GM18508 (cell line): Measurements from ENCODE around the gene SNRNP200.

ENCODE experiments used
- ATAC-seq: cut with Tn5 transposase; IDR thresholded peaks from one replicate; pipeline ENCODE4 v1.9.1; 2021; ENCODE audit warnings: moderate number of reproducible peaks; ENCODE audit not compliant: insufficient read depth, unreplicated experiment

SNRNP200 gene

GRCh38 chr2:96305091-96305978, at the start of gene SNRNP200:
Gene SNRNP200 (minus strand): TSS chr2:96305546. CDS start chr2:96305437, 109 bp downstream.
- no peak for ATAC-seq

GRCh38 chr2:96354492-96354891, 49.1 kb upstream of the SNRNP200 start:
- no peak for ATAC-seq

DNA sequence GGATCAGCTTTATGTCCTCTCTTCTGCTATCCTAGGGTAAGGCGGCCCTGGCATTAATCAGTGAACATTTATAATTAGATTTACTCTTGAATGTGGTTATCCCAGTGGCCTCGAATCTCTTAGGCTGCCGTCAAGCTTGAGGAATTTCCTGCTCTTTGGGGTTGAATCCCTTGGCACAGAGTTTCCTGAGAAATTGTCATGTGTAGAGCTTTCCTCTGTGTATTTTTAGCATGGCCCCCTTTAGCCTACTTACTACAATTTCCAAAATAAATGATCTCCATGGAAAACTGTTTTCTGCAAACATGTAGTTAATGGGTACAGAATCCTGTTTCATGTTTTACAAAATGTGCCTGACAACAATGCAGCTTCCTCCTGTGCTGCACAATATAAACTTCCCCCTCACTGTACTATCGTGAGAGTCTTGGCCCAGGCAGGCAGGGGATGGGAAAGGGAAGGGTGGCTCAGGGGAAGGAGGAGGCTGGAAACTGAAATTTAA, 48.3 kb upstream of the SNRNP200 start:
- ATAC-seq: no peak

DNA sequence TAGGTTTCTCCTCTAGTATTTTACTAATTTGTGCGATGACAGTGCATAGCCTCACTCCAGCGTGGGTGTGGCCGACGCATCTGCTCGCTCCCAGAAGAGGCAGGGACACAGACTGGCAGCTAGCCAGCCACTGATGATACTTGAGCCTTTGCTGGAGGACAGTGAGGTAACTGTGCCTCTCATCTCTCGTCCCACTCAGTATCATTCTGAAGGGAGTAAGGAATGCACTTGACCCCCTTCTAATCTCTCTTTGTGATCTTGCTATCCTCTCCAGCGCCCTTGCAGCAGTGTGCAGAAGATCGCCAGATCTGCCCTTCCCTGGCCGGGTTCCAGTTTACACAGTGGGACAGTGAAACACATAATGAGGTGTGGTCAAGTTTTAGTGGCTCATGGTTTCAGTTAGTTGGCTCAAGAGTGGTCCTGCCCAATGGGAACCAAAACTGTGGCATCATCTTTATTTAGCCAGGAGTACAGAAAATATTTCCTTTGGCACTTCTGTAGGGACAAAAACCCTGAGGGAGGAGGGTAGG, 47.8 kb upstream of the SNRNP200 start:
- no peak for ATAC-seq

- ATAC-seq: no peak
Observed at GRCh38 chr2:96347395-96347794, 42.0 kb upstream of the SNRNP200 start.

GRCh38 chr2:96345868-96346462, 40.6 kb upstream of the SNRNP200 start:
- ATAC-seq: no peak

DNA sequence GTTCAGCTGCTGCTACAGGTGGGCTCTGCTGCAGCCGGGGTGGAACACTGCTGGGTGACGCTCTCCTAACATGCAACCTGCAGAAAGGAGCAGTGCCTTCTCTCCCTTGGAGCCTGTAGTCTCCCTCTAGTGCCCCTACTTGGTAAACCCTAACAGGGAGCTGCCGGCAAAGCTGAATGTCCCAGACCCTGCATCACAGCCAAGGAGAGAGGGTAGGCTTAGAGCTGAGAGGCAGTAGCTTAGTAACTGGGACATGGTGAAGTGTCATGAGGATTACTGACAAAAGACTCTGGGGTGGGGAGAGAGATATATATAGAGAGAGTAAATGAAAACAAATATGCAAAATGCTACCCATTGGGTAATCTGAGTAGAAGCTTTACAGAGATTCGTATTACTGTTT, 40.1 kb upstream of the SNRNP200 start:
- ATAC-seq: no peak

DNA sequence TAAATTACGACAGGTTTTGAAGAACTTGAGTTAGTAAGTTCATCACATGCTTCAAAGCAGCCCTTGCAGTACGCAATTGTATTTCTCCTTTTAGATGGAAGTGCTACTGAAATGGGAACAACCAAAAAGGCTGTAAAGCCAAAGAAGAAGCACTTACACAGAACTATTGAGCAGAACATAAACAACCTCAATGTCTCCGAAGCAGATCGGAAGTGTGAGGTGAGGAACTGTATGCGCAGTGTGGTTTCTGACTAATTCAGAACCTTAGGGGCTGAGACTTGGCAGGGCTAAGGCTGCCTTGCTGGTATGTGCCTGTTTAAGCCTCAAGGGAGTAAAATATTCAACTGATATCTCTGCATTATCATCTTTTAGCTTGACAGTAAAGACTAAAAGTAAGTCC, 38.7 kb upstream of the SNRNP200 start:
- peak; percentile 89 for ATAC-seq

- no peak for ATAC-seq
Observed at GRCh38 chr2:96342085-96342484, 36.7 kb upstream of the SNRNP200 start.

- no peak for ATAC-seq
Observed at GRCh38 chr2:96341641-96342040, 36.3 kb upstream of the SNRNP200 start.

GRCh38 chr2:96340493-96341414, 35.4 kb upstream of the SNRNP200 start:
- no peak for ATAC-seq

DNA sequence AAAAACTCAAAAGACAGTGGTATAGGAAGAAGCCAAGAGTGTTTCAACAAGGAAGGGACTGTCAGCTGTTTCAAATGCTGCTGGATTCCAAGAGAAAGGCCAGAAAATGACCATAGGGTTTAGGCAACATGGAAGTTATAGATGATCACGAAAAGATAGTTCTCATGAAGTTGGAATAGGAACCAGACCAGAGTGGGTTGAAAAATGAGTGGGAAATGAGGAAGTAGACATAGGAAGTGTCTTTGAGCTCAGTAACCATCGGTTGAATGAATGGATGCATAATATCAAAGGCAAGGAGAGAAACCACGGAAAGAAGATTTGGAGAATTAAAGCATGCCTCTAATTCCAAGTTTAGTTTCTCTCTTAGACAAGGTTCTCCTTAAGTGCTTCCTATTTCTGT, 31.5 kb upstream of the SNRNP200 start:
- no peak for ATAC-seq

DNA sequence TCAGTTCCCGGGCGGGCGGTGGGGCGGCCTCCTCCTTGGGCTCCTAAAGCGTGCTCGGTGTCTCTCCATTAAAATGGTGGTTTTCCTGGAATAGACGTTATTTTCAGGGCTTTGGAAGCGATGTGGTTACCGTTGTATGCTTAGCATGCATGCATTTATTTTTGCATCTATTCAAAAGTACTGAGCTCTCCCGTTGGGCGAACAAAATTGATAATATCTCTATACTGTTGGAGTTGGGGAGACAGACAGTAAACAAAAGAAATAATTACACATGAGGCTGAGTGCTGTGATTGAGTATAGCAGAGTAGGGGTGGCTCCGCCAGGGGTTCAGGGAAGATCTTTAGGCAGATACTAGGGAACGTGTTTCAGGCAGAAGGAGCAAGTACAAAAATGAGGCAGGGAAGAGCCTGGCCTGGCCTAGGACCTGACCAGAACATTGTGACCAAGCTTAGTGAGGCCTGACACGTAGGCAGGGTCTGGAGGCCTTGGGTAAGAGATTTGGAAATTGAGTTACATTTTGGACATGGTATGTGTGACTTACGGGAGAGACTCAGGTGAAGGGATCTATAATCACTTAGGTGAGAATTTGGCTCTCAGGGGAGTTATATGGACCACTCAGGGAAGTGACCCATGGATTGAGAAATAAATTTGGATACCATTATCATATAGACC, 30.9 kb upstream of the SNRNP200 start:
- ATAC-seq: no peak

DNA sequence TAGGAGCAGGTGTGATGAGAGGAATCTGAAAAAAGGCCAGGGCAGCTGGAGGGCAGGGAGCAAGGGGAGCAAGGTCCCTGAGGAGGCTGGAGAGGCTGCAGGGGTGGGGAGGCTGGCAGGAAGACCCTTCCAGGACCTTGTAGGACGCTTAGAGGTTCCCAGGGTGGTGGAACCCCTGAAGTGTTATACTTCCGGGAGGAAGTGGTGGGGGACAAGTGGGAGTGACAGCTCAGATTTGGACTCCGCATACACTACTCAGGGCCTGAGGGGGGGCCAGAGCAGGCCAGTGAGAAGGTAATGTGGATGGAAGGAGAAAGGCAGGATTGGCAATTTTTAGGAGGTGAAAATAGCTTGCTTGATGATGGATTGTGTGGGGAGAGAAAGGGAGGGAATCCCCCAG, 28.4 kb upstream of the SNRNP200 start:
- no peak for ATAC-seq

- ATAC-seq: no peak
Observed at GRCh38 chr2:96330407-96330806, 25.1 kb upstream of the SNRNP200 start.

- no peak for ATAC-seq
Observed at GRCh38 chr2:96329874-96330273, 24.5 kb upstream of the SNRNP200 start.

DNA sequence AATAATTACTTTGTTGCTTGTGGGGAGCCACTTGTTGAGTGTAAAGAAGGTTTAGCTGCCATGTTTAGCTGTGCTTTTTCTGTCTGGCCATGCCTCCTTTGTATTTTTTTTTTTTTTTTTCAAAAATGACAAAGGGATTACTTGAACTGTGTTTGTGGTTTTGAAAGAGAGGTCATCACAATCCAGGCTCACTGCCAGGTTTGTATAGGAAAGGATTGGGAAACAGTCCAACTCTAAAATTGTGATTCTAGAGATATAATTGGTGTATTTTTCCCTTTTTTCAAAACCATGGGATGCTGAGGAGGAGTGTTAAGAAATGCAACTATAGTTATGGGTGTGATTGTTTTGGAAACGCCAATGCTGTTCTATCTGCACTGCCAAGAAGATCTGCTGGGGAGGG, 24.1 kb upstream of the SNRNP200 start:
- no peak for ATAC-seq

GRCh38 chr2:96326990-96327820, 21.9 kb upstream of the SNRNP200 start:
- no peak for ATAC-seq

DNA sequence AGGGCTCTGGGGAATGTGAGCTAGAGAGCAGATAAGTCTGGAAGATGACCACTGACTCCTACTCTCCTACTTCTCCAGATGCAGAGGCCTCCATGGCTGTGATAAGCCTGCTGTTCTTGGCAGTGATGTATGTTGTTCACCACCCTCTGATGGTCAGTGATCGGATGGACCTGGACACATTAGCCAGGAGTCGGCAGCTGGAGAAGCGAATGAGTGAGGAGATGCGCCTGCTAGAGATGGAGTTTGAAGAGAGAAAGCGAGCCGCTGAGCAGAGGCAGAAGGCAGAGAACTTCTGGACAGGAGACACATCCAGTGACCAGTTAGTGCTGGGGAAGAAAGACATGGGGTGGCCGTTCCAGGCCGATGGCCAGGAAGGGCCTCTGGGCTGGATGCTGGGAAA, 21.2 kb upstream of the SNRNP200 start:
- no peak for ATAC-seq
